OCI-LY3 (cell line): Measurements from ENCODE around the gene CRADD.

Experiments
- H2AFZ ChIP-seq: fragments of 200-600, 300-600 bp; shearing (Covaris generic); 2 replicates; pipeline ENCODE4 v1.6.0; 2014; ENCODE audit warnings: antibody characterized with exemption, low read depth, low read length
- H3K27ac ChIP-seq: fragments of 200-600, 300-600 bp; sonication (generic); 2 replicates; pipeline ENCODE4 v1.5.1; 2014; ENCODE audit warnings: mild to moderate bottlenecking, low read length, moderate library complexity, mixed read lengths
- H3K27me3 ChIP-seq: fragments of 200-600, 300-600 bp; sonication (generic); 2 replicates; pipeline ENCODE4 v1.6.1; 2014; ENCODE audit warnings: low read depth, low read length, mixed read lengths
- H3K36me3 ChIP-seq: fragments of 200-600, 300-600 bp; sonication (generic); replicated peaks from 2 replicates; pipeline ENCODE3; 2014; ENCODE audit warnings: low read depth, low read length, mixed read lengths
- H3K4me1 ChIP-seq: fragments of 300-600, 200-600 bp; sonication (generic); 2 replicates; pipeline ENCODE4 v1.6.1; 2014; ENCODE audit warnings: low read length, mixed read lengths
- H3K4me2 ChIP-seq: fragments of 200-600, 300-600 bp; sonication (generic); 2 replicates; pipeline ENCODE4 v1.6.1; 2014; ENCODE audit warnings: low read length, mixed read lengths
- H3K4me3 ChIP-seq: fragments of 300-600, 200-600 bp; sonication (generic); 2 replicates; pipeline ENCODE4 v1.5.1; 2014; ENCODE audit warnings: antibody characterized with exemption, mild to moderate bottlenecking, low read length, moderate library complexity
- H3K79me2 ChIP-seq: fragments of 300-600, 200-600 bp; shearing (Covaris generic); 2 replicates; pipeline ENCODE4 v1.6.1; 2014; ENCODE audit warnings: mild to moderate bottlenecking, low read length, mixed read lengths
- H3K9ac ChIP-seq: fragments of 300-600, 200-600 bp; shearing (Covaris generic); 2 replicates; pipeline ENCODE4 v1.6.0; 2014; ENCODE audit warnings: mild to moderate bottlenecking, low read length, moderate library complexity
- H3K9me3 ChIP-seq: fragments of 200-600, 300-600 bp; shearing (Covaris generic); 2 replicates; pipeline ENCODE4 v1.6.1; 2014; ENCODE audit warnings: low read length, mixed read lengths; ENCODE audit not compliant: insufficient read depth
- H4K20me1 ChIP-seq: fragments of 200-600, 300-600 bp; sonication (generic); 2 replicates; pipeline ENCODE4 v1.6.1; 2016; ENCODE audit warnings: low read length, mixed read lengths; ENCODE audit not compliant: insufficient read depth
- CTCF ChIP-seq: fragments of 200-600, 300-600 bp; sonication (generic); IDR thresholded peaks from 2 replicates; pipeline ENCODE4 v1.5.1; 2014; ENCODE audit warnings: antibody characterized with exemption, low read length, low read depth
- EZH2phosphoT487 ChIP-seq: fragments of 200-600 bp; shearing (Covaris generic); IDR thresholded peaks from 2 replicates; pipeline ENCODE4 v1.6.1; 2018; ENCODE audit warnings: antibody characterized with exemption, mixed run types, low read depth

CRADD gene

GRCh38 chr12:93911396-93911795, 234.2 kb downstream of the CRADD start:
- Histone ChIP-seq H3K9me3 (no peaks in the 10 kb centered on the region), H3K79me2 (no peaks in the 10 kb centered on the region), H3K27ac (no peak overlapping the region), H3K36me3 (no peaks in the 10 kb centered on the region), H3K4me3 (no peak overlapping the region), H3K9ac (no peak overlapping the region), H2AFZ (no peak overlapping the region), H3K4me2 (no peak overlapping the region), H3K27me3 (no peaks in the 10 kb centered on the region), H4K20me1 (no peaks in the 10 kb centered on the region), H3K4me1 (peaks cover 7% of the 10 kb centered on the region)
- TF ChIP-seq CTCF (no peak), EZH2phosphoT487 (no peak)

GRCh38 chr12:93912086-93912733, 235.0 kb downstream of the CRADD start:
- no peak for TF ChIP-seq EZH2phosphoT487
- TF ChIP-seq CTCF: no peak
- H3K36me3 ChIP-seq: no peaks in the 10 kb centered on the region
- no peaks in the 10 kb centered on the region for H3K79me2 ChIP-seq
- H3K4me3 ChIP-seq: no peak overlapping the region
- H3K9me3 ChIP-seq: no peaks in the 10 kb centered on the region
- no peak overlapping the region for H3K4me2 ChIP-seq
- no peaks in the 10 kb centered on the region for H4K20me1 ChIP-seq
- no peaks in the 10 kb centered on the region for H3K27me3 ChIP-seq
- no peak overlapping the region for H2AFZ ChIP-seq
- H3K9ac ChIP-seq: no peak overlapping the region
- H3K4me1 ChIP-seq: peaks cover under 1% of the 10 kb centered on the region; the same call in 1 of the 2 replicates
- H3K27ac ChIP-seq: no peak overlapping the region

- Histone ChIP-seq H3K4me2 (no peak overlapping the region), H3K27ac (no peak overlapping the region), H4K20me1 (no peaks in the 10 kb centered on the region), H3K36me3 (no peaks in the 10 kb centered on the region), H3K9ac (no peak overlapping the region), H3K9me3 (no peaks in the 10 kb centered on the region), H3K79me2 (no peaks in the 10 kb centered on the region), H3K4me3 (no peak overlapping the region), H2AFZ (no peak overlapping the region), H3K4me1 (no peaks in the 10 kb centered on the region), H3K27me3 (no peaks in the 10 kb centered on the region)
- TF ChIP-seq EZH2phosphoT487: no peak
- TF ChIP-seq CTCF: no peak
Observed at GRCh38 chr12:93913845-93914244, 236.7 kb downstream of the CRADD start.

GRCh38 chr12:93914281-93914680, 237.1 kb downstream of the CRADD start:
- Histone ChIP-seq H4K20me1 (no peaks in the 10 kb centered on the region), H3K79me2 (no peaks in the 10 kb centered on the region), H3K4me3 (no peak overlapping the region), H3K27me3 (no peaks in the 10 kb centered on the region), H3K4me2 (no peak overlapping the region), H3K36me3 (no peaks in the 10 kb centered on the region), H3K4me1 (no peaks in the 10 kb centered on the region), H2AFZ (no peak overlapping the region), H3K9ac (no peak overlapping the region), H3K9me3 (no peaks in the 10 kb centered on the region), H3K27ac (no peak overlapping the region)
- TF ChIP-seq EZH2phosphoT487 (no peak), CTCF (no peak)
